Gastrocnemius medialis (tissue), 4 donors: ENCODE measurements around the gene ELL2.

ENCODE experiments used
- CTCF ChIP-seq, 5 experiments: fragments of 450-650 bp in 3 of 5; fragments of 200-600 bp in 2 of 5; sonication (generic) in 2 of 5; IDR thresholded peaks in 4 of 5; conservative IDR thresholded peaks in 1 of 5; 1 replicate in 4 of 5; 2 replicates in 1 of 5; pipeline ENCODE4 v1.5.1; 2016 to 2019; ENCODE audit warnings: antibody characterized with exemption in 5 of 5, mild to moderate bottlenecking in 3 of 5, moderate library complexity in 3 of 5
- POLR2A ChIP-seq, 2 donors: fragments of 450-650 bp; IDR thresholded peaks; one replicate each; pipeline ENCODE4 v1.6.1; 2017; ENCODE audit warnings: antibody characterized with exemption in 2 of 2, mild to moderate bottlenecking in 2 of 2, moderate library complexity in 2 of 2

DNA sequence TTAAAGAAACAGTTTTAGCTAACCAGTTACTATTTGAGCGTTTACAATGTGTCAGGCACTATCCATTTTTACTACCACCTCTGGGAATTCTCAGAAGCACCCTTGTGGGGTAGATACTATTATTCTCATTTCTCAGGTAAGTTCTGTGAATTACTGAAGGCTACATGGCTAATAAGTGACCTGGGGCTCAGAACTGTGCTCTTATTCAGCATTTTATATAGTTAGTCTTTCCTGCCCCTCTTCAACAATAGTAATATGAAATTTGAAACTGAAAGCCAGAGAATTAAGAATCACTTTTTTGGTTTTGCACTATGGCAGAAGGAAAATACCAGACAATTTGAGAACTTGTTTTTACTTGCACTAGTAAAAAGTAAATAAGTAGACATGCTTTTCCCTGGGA, 11.8 kb downstream of the ELL2 start:
- TF ChIP-seq CTCF (IDR thresholded peaks at IDR 0.05 in 4 of 5, conservative IDR thresholded peaks at IDR 0.05 in 1 of 5) (no peak), POLR2A (IDR thresholded peaks at IDR 0.05) (no peak)
